Calu3 (cell line): ENCODE measurements around the gene CAMKMT. TPM values are rescaled to one million over a fixed set of nuclear protein-coding genes. Genes with fewer than 3 reads are reported as not detected.

Experiments
- BruUV-seq: library from RNA; stranded (reverse); fragments of 400-500 nt; replicated peaks from 2 replicates; lab custom pipeline; 2021; lab: Mats Ljungman, UMichigan
- CTCF ChIA-PET: fragments of 300-600 bp; sonication (Branson Sonifier 250); formaldehyde crosslinking; loops from one replicate; lab custom pipeline; 2022; ENCODE audit warnings: antibody characterized with exemption; lab: Charles Lee
- DNase-seq: peaks from one replicate; pipeline ENCODE4 v3.0.0; 2022
- H3K27ac Mint-ChIP-seq: one replicate; pipeline ENCODE4 v1.8.0; 2022; ENCODE audit warnings: mixed read lengths; ENCODE audit not compliant: unreplicated experiment
- H3K27me3 Mint-ChIP-seq: one replicate; pipeline ENCODE4 v1.8.0; 2022; ENCODE audit warnings: mixed read lengths; ENCODE audit not compliant: unreplicated experiment
- H3K36me3 Mint-ChIP-seq: one replicate; pipeline ENCODE4 v1.8.0; 2022; ENCODE audit warnings: mild to moderate bottlenecking, moderate library complexity, mixed read lengths; ENCODE audit not compliant: insufficient read depth, unreplicated experiment
- H3K4me1 Mint-ChIP-seq: one replicate; pipeline ENCODE4 v1.8.0; 2022; ENCODE audit warnings: mild to moderate bottlenecking, low read depth, mixed read lengths; ENCODE audit not compliant: unreplicated experiment
- H3K4me3 Mint-ChIP-seq: one replicate; pipeline ENCODE4 v1.8.0; 2022; ENCODE audit warnings: mild to moderate bottlenecking, low read depth, moderate library complexity, mixed read lengths; ENCODE audit not compliant: unreplicated experiment
- H3K9me3 Mint-ChIP-seq: one replicate; pipeline ENCODE4 v1.8.0; 2022; ENCODE audit warnings: low read depth, mixed read lengths; ENCODE audit not compliant: unreplicated experiment
- intact Hi-C: fragments of 100-400 bp; cut with micrococcal nuclease; formaldehyde crosslinking; loops from one replicate; pipeline ENCODE4 v1.10.0; 2022; ENCODE audit not compliant: unreplicated experiment
- total RNA-seq: library from RNA; stranded (reverse); gene quantifications from 2 replicates; pipeline ENCODE4 v1.2.3, GENCODE V29; 2022
- TF ChIP-seq, protein P1 (sequence below): fragments of 200-600 bp; IDR thresholded peaks from one replicate; pipeline ENCODE4 v1.8.0; 2022; ENCODE audit warnings: antibody characterized with exemption; ENCODE audit not compliant: unreplicated experiment

Gene CAMKMT
- total RNA-seq, 1 experiment from 2014 or later: 20.6 TPM

DNA sequence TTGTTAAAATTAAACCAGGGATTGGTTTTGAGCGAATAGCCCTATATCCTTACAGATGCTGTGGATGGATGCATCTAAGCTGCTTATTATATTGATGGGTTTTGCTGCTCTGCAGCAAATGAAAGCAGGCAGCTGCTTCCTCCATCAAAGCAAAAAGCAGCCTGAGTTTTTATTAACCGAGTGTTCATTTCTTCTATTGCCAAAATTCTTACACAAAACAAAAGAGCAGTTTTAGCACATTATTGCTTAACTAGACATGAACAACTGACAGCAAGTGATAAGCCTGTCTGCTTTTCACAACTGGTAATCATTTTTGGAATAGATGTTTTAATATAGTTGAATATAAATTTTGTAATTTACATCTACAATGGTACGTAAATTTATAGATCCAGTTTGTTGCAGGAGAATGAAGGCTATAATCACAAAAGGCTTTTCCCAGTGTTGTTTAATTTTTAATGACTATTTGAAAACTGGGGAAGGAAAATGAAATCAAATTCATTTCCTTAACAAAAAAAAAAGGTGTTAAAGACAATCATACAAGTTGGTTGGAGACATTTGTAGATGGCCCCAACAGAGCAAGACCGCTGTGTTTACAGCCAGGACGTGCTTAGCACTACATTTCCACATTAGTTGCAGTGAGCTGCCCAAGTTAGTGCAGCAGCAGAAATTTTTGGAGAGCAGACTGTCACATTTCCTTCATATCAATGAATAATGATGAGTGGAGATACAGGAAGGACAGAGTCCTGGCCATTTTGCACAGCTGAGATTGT, 326.1 kb downstream of the CAMKMT start:
- H3K4me3 Mint-ChIP-seq: no peak overlapping the region
- CTCF ChIA-PET: no interaction called here
- intact Hi-C loops: no loop called here
- BruUV-seq: no TSS peak
- H3K27ac Mint-ChIP-seq: no peak overlapping the region
- H3K27me3 Mint-ChIP-seq: no peaks in the 10 kb centered on the region
- no peaks in the 10 kb centered on the region for H3K4me1 Mint-ChIP-seq
- H3K36me3 Mint-ChIP-seq: no peaks in the 10 kb centered on the region
- H3K9me3 Mint-ChIP-seq: no peaks in the 10 kb centered on the region
- TF ChIP-seq, protein P1, sequence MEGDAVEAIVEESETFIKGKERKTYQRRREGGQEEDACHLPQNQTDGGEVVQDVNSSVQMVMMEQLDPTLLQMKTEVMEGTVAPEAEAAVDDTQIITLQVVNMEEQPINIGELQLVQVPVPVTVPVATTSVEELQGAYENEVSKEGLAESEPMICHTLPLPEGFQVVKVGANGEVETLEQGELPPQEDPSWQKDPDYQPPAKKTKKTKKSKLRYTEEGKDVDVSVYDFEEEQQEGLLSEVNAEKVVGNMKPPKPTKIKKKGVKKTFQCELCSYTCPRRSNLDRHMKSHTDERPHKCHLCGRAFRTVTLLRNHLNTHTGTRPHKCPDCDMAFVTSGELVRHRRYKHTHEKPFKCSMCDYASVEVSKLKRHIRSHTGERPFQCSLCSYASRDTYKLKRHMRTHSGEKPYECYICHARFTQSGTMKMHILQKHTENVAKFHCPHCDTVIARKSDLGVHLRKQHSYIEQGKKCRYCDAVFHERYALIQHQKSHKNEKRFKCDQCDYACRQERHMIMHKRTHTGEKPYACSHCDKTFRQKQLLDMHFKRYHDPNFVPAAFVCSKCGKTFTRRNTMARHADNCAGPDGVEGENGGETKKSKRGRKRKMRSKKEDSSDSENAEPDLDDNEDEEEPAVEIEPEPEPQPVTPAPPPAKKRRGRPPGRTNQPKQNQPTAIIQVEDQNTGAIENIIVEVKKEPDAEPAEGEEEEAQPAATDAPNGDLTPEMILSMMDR: no peak
- no peak for DNase-seq

DNA sequence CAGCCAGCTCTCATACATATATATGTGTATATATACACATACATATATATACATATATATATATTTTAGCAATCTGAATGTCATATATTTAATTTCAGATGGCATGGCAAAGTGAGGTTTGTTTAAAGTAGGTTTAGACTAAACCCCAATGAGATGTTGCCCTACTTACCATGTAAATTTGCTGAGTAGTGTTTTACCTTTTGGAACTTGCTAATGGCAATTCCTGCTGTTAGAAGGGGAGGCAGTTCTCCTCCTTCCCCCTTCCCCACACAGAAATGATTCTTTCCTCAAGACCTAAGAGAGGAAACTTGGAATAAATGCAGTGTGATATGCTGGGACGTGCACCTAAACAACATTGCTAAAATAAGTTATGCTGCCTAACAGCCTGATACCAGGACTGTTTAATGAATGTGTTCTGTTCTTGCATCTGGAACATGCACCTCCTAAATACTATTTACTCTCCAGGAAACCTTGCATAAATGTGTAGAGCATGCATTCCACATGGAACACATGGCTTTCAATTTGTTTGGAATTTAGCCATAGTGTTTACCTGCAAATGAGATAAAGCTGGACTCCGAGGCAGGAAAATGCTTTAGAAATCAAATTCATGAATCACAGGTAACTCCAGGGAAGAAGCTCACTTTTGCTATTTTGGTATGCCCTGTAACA, 326.8 kb downstream of the CAMKMT start:
- CTCF ChIA-PET: no interaction called here
- DNase-seq: no peak
- Mint-ChIP-seq H3K9me3 (no peaks in the 10 kb centered on the region), H3K27me3 (no peaks in the 10 kb centered on the region), H3K27ac (no peak overlapping the region), H3K4me1 (no peaks in the 10 kb centered on the region), H3K36me3 (no peaks in the 10 kb centered on the region), H3K4me3 (no peak overlapping the region)
- TF ChIP-seq, protein P1: no peak
- BruUV-seq: no TSS peak
- intact Hi-C loops: no loop called here

DNA sequence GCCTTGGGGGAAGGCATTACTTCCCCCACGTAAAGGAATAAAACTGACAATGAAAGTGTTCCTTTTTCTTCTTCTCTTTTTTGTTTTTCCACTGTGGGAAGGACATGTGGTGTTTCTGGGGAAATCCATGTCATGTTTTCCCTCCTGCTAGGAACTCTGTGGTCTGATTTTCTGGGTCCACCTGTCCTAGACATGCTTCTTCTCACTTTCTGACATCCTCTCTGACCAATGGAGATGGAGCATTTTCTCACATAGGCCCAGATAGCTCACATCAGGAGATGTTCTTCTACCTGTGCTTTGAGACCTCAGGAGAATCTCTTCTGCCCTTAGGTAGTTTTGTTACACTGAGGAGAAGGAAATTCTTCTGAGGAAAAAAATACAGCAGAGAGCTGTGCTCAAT, 327.8 kb downstream of the CAMKMT start:
- no peaks in the 10 kb centered on the region for H3K4me1 Mint-ChIP-seq

DNA sequence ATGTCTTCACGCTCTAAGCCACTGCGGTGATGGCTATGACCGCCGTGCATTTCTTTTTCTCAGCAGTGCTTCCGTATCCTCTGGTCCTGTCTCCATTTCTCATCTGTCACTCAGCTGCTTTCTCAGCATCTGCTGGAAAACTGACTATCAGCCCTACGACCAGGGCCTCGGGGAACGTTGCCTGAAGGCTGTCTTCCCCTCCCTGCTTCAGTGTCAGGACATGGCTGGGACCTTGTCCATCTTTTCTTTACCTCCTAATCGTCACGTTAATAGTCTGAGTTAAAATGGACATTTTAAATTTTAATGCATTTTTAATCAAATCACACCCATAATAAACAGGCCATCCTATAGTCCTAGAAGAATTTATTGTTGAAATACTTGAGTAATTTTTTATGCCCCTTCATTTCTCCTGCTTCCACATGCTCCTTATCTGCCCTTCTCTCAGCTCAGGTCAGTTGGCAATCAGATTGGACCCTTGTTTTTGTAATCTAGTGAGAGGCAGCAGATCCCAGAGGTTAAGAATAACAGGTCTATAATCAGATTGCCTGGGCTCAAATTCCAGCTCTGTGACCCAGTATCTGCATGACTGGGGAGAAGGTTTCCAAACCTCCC, 329.5 kb downstream of the CAMKMT start:
- CTCF ChIA-PET: no interaction called here
- H3K4me1 Mint-ChIP-seq: no peaks in the 10 kb centered on the region
- no TSS peak for BruUV-seq

More for the DNA sequence above, 327.8 kb downstream of the CAMKMT start:
- no peaks in the 10 kb centered on the region for H3K9me3 Mint-ChIP-seq
- H3K27ac Mint-ChIP-seq: no peak overlapping the region
- CTCF ChIA-PET: no interaction called here
- H3K4me3 Mint-ChIP-seq: no peak overlapping the region
- intact Hi-C loops: no loop called here
- TF ChIP-seq, protein P1: no peak
- no TSS peak for BruUV-seq
- no peaks in the 10 kb centered on the region for H3K27me3 Mint-ChIP-seq
- H3K36me3 Mint-ChIP-seq: no peaks in the 10 kb centered on the region
- no peak for DNase-seq

More for the DNA sequence above, 329.5 kb downstream of the CAMKMT start:
- Mint-ChIP-seq H3K36me3 (no peaks in the 10 kb centered on the region), H3K27ac (no peak overlapping the region), H3K9me3 (no peaks in the 10 kb centered on the region), H3K27me3 (no peaks in the 10 kb centered on the region), H3K4me3 (no peak overlapping the region)
- intact Hi-C loops: no loop called here
- TF ChIP-seq, protein P1: no peak
- no peak for DNase-seq
